Measurements from ENCODE around the gene PUS1.
A peak's percentile ranks its signal among the peaks of the same experiment; 100 is the strongest.
"Not testable (repeated sequence)": the region's sequence is repeated elsewhere in the genome, so short reads cannot be mapped to it uniquely, and the experiment has no call there.

PUS1 gene

GRCh38 chr12:131941116-131941986 lies 12.3 kb downstream of the PUS1 start:
- DNase-seq, result no peak

- no peak for DNase-seq
Measured at GRCh38 chr12:131941987-131942341, 12.9 kb downstream of the PUS1 start.

GRCh38 chr12:131942671-131943070 lies 13.6 kb downstream of the PUS1 start:
- no peak for DNase-seq

- no peak for DNase-seq
Measured at GRCh38 chr12:131943389-131943788, 14.3 kb downstream of the PUS1 start.

- no peak for DNase-seq
Measured at GRCh38 chr12:131943876-131944275, 14.8 kb downstream of the PUS1 start.

- DNase-seq, result no peak
Measured at GRCh38 chr12:131944601-131945251, 15.7 kb downstream of the PUS1 start.

- no peak for DNase-seq
Measured at GRCh38 chr12:131946757-131947156, 17.7 kb downstream of the PUS1 start.

GRCh38 chr12:131947482-131948027 lies 18.5 kb downstream of the PUS1 start:
- no peak for DNase-seq

- no peak for DNase-seq
Measured at GRCh38 chr12:131948166-131948712, 19.2 kb downstream of the PUS1 start.

GRCh38 chr12:131948713-131949430 lies 19.8 kb downstream of the PUS1 start:
- DNase-seq, result not testable (repeated sequence)

- peak; percentile 95 for DNase-seq
Measured at GRCh38 chr12:131949431-131950181, 20.5 kb downstream of the PUS1 start, which contains the start of gene EP400. Gene EP400, plus strand, starts transcription at chr12:131949942. Its CDS starts 10,678 bp downstream, at chr12:131960620.

GRCh38 chr12:131950182-131950913 lies 21.3 kb downstream of the PUS1 start:
- DNase-seq, result peak; percentile 63

GRCh38 chr12:131953810-131954209 lies 24.7 kb downstream of the PUS1 start:
- not testable (repeated sequence) for DNase-seq

- not testable (repeated sequence) for DNase-seq
Measured at GRCh38 chr12:131954460-131954859, 25.4 kb downstream of the PUS1 start.

- no peak for DNase-seq
Measured at GRCh38 chr12:131959116-131959515, 30.0 kb downstream of the PUS1 start.

GRCh38 chr12:131959641-131960589 lies 30.8 kb downstream of the PUS1 start:
- DNase-seq, result no peak

GRCh38 chr12:131960590-131961325 lies 31.7 kb downstream of the PUS1 start:
- DNase-seq, result not testable (repeated sequence)

- DNase-seq, result not testable (repeated sequence)
Measured at GRCh38 chr12:131961328-131961727, 32.3 kb downstream of the PUS1 start.

- no peak for DNase-seq
Measured at GRCh38 chr12:131962069-131962468, 33.0 kb downstream of the PUS1 start.
